ENCODE results near the gene HNRNPAB. TPM values are rescaled to one million over a fixed set of nuclear protein-coding genes. Genes with fewer than 3 reads are reported as not detected.

Gene HNRNPAB
- total RNA-seq, 1 donor from 2014 or later = 102 TPM

- H3K27me3 ChIP-seq (ENCODE audit: low read depth) = peaks cover 6% of the 10 kb centered on the region
- H3K27ac ChIP-seq = no peak overlapping the region
- intact Hi-C loops (cut with DNase I) = no loop called here
- ATAC-seq (no peak), DNase-seq (no peak)
- TF ChIP-seq, protein P1, sequence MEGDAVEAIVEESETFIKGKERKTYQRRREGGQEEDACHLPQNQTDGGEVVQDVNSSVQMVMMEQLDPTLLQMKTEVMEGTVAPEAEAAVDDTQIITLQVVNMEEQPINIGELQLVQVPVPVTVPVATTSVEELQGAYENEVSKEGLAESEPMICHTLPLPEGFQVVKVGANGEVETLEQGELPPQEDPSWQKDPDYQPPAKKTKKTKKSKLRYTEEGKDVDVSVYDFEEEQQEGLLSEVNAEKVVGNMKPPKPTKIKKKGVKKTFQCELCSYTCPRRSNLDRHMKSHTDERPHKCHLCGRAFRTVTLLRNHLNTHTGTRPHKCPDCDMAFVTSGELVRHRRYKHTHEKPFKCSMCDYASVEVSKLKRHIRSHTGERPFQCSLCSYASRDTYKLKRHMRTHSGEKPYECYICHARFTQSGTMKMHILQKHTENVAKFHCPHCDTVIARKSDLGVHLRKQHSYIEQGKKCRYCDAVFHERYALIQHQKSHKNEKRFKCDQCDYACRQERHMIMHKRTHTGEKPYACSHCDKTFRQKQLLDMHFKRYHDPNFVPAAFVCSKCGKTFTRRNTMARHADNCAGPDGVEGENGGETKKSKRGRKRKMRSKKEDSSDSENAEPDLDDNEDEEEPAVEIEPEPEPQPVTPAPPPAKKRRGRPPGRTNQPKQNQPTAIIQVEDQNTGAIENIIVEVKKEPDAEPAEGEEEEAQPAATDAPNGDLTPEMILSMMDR (IDR thresholded peaks at IDR 0.05) = no peak
- no peaks in the 10 kb centered on the region for H3K4me1 ChIP-seq
- no peaks in the 10 kb centered on the region for H3K9me3 ChIP-seq
- H3K36me3 ChIP-seq = no peaks in the 10 kb centered on the region
- H3K4me3 ChIP-seq = no peak overlapping the region
Measured at GRCh38 chr5:178191661-178192060, 12.7 kb upstream of the HNRNPAB start.

- Histone ChIP-seq H3K36me3 (no peaks in the 10 kb centered on the region), H3K4me3 (no peak overlapping the region), H3K9me3 (no peaks in the 10 kb centered on the region), H3K27ac (no peak overlapping the region), H3K4me1 (no peaks in the 10 kb centered on the region), H3K27me3 (ENCODE audit: low read depth) (peaks cover 6% of the 10 kb centered on the region)
- DNase-seq = no peak
- intact Hi-C loops (cut with DNase I) = no loop called here
- TF ChIP-seq, protein P1 (IDR thresholded peaks at IDR 0.05) = no peak
- no peak for ATAC-seq
Measured at GRCh38 chr5:178192244-178192643, 12.1 kb upstream of the HNRNPAB start.

DNA sequence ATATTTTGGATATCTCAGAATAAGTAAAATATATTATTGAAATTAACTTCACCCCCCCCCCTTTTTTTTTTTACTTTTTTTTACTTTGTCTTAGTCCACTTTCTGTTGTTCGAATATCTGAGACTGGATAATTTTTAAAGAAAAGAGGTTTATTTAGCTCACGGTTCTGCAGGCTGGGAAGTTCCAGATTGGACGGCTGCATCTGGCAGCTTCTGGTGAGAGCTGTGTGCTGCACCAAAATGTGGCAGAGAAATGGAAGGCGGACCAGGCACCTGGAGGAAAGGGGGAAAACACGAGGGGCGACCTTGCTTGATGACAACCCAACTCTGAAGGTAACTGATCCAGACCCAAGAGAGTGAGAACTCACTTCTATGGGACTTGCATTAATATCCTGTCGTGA, 11.5 kb upstream of the HNRNPAB start:
- intact Hi-C loops (cut with DNase I) = no loop called here
- Histone ChIP-seq H3K4me1 (no peaks in the 10 kb centered on the region), H3K36me3 (no peaks in the 10 kb centered on the region), H3K27me3 (ENCODE audit: low read depth) (peaks cover 6% of the 10 kb centered on the region), H3K4me3 (no peak overlapping the region), H3K27ac (no peak overlapping the region), H3K9me3 (no peaks in the 10 kb centered on the region)
- ATAC-seq (no peak), DNase-seq (no peak)
- TF ChIP-seq, protein P1 (IDR thresholded peaks at IDR 0.05) = no peak

DNA sequence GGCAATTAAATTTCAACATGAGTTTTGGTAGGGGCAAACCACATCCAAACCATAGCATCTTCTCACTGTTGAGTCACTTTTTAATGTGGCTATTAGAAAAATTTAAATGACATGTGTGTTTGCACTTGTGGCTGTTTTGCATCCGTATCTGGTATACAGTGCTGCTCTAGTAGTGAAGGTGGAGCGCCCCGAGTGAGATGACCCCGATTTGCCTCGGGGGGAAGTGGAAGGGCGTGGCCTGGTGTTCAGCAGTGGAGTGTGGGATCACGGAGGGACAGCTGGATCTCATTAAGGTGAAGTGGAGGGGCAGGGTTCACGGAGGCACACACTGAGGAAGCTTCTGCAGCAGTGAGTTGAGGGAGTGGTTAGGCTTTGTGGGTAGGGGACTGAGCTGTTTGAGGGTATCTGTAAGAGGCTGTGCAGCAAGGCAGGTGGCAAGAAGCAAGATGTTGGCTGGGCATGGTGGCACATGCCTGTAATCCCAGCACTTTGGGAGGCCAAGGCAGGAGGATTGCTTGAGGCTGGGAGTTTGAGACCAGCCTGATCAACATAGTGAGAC, 11.0 kb upstream of the HNRNPAB start:
- H3K4me3 ChIP-seq = no peak overlapping the region

GRCh38 chr5:178194026-178194425, 10.3 kb upstream of the HNRNPAB start:
- H3K4me1 ChIP-seq = no peaks in the 10 kb centered on the region
- DNase-seq (no peak), ATAC-seq (peak in 1 of 2 donors; percentile 23)
- peaks cover 6% of the 10 kb centered on the region for H3K27me3 ChIP-seq (ENCODE audit: low read depth)
- intact Hi-C loops (cut with DNase I) = no loop called here
- H3K4me3 ChIP-seq = no peak overlapping the region
- TF ChIP-seq, protein P1 (IDR thresholded peaks at IDR 0.05) = no peak
- no peaks in the 10 kb centered on the region for H3K9me3 ChIP-seq
- H3K27ac ChIP-seq = no peak overlapping the region
- H3K36me3 ChIP-seq = no peaks in the 10 kb centered on the region

More for the DNA sequence above, 11.0 kb upstream of the HNRNPAB start:
- Histone ChIP-seq H3K36me3 (no peaks in the 10 kb centered on the region), H3K9me3 (no peaks in the 10 kb centered on the region), H3K27me3 (ENCODE audit: low read depth) (peaks cover 6% of the 10 kb centered on the region), H3K27ac (no peak overlapping the region), H3K4me1 (no peaks in the 10 kb centered on the region)
- TF ChIP-seq, protein P1 (IDR thresholded peaks at IDR 0.05) = no peak
- no peak for ATAC-seq
- no peak for DNase-seq
- intact Hi-C loops (cut with DNase I) = no loop called here

All from lower lobe of right lung (tissue), 2 donors.